H9 (cell line): Measurements from ENCODE around the gene PRKD2. TPM values are rescaled to one million over a fixed set of nuclear protein-coding genes. Genes with fewer than 3 reads are reported as not detected.

Source experiments
- DNase-seq: peaks from one replicate; pipeline ENCODE4 v3.0.0-alpha.2; 2017
- H2AFZ ChIP-seq: one replicate; pipeline ENCODE4 v1.6.1; 2013; ENCODE audit warnings: mild to moderate bottlenecking, low read length, control low read depth, moderate library complexity
- H2AK5ac ChIP-seq: 2 replicates; pipeline ENCODE4 v1.6.1; 2013; ENCODE audit warnings: low read length, control low read depth, mixed read lengths; ENCODE audit not compliant: insufficient read length
- H2BK120ac ChIP-seq: one replicate; pipeline ENCODE4 v1.6.1; 2013; ENCODE audit warnings: low read depth, mild to moderate bottlenecking, low read length, control low read depth, inconsistent platforms; ENCODE audit not compliant: poor library complexity, severe bottlenecking
- H2BK12ac ChIP-seq: 2 replicates; pipeline ENCODE4 v1.6.1; 2013; ENCODE audit warnings: low read length, control low read depth, mixed read lengths, low read depth; ENCODE audit not compliant: insufficient read length
- H2BK15ac ChIP-seq: 2 replicates; pipeline ENCODE4 v1.6.1; 2013; ENCODE audit warnings: low read depth, low read length, control low read depth
- H2BK20ac ChIP-seq: one replicate; pipeline ENCODE4 v1.6.1; 2013; ENCODE audit warnings: low read depth, mild to moderate bottlenecking, low read length, control low read depth, inconsistent platforms; ENCODE audit not compliant: poor library complexity, severe bottlenecking
- H2BK5ac ChIP-seq: 2 replicates; pipeline ENCODE4 v1.6.1; 2013; ENCODE audit warnings: low read length, control low read depth, mixed read lengths; ENCODE audit not compliant: insufficient read length
- H3K14ac ChIP-seq: 2 replicates; pipeline ENCODE4 v1.6.1; 2013; ENCODE audit warnings: low read length, control low read depth; ENCODE audit not compliant: insufficient read depth
- H3K18ac ChIP-seq: 2 replicates; pipeline ENCODE4 v1.6.1; 2013; ENCODE audit warnings: low read depth, mild to moderate bottlenecking, mixed read lengths, low read length, control low read depth; ENCODE audit not compliant: insufficient read length
- H3K23ac ChIP-seq: 2 replicates; pipeline ENCODE4 v1.6.1; 2013; ENCODE audit warnings: low read length, control low read depth, mixed read lengths, low read depth; ENCODE audit not compliant: insufficient read length
- H3K23me2 ChIP-seq: 2 replicates; pipeline ENCODE4 v1.6.1; 2013; ENCODE audit warnings: low read depth, mild to moderate bottlenecking, mixed read lengths, low read length, control low read depth; ENCODE audit not compliant: insufficient read length, poor library complexity, severe bottlenecking
- H3K27ac ChIP-seq: 2 replicates; pipeline ENCODE4 v1.5.1; 2013; ENCODE audit warnings: low read length, control low read depth, mixed read lengths, low read depth; ENCODE audit not compliant: insufficient read length
- H3K27me3 ChIP-seq: 2 replicates; pipeline ENCODE4 v1.6.1; 2013; ENCODE audit warnings: low read length, control low read depth, inconsistent platforms; ENCODE audit not compliant: insufficient read depth
- H3K4ac ChIP-seq: 2 replicates; pipeline ENCODE4 v1.6.1; 2013; ENCODE audit warnings: low read depth, mild to moderate bottlenecking, control low read depth, inconsistent platforms, low read length, moderate library complexity
- H3K4me1 ChIP-seq: 2 replicates; pipeline ENCODE4 v1.6.1; 2013; ENCODE audit warnings: low read length, control low read depth, inconsistent platforms; ENCODE audit not compliant: insufficient read depth
- H3K4me2 ChIP-seq: 2 replicates; pipeline ENCODE4 v1.6.1; 2013; ENCODE audit warnings: low read length, control low read depth, mixed read lengths; ENCODE audit not compliant: insufficient read length, insufficient read depth
- H3K56ac ChIP-seq: 2 replicates; pipeline ENCODE4 v1.6.1; 2013; ENCODE audit warnings: low read depth, mild to moderate bottlenecking, mixed read lengths, low read length, control low read depth; ENCODE audit not compliant: insufficient read length
- H3K79me1 ChIP-seq: 2 replicates; pipeline ENCODE4 v1.6.1; 2013; ENCODE audit warnings: low read depth, mild to moderate bottlenecking, moderate library complexity, low read length, control low read depth, inconsistent platforms; ENCODE audit not compliant: insufficient read depth, poor library complexity, severe bottlenecking
- H3K79me2 ChIP-seq: 2 replicates; pipeline ENCODE4 v1.6.1; 2013; ENCODE audit warnings: low read length, control low read depth, inconsistent platforms; ENCODE audit not compliant: insufficient read depth
- H3K9ac ChIP-seq: 2 replicates; pipeline ENCODE4 v1.6.1; 2013; ENCODE audit warnings: low read length, control low read depth, mixed read lengths; ENCODE audit not compliant: insufficient read length; ENCODE audit errors: extremely low read depth
- H3K9me3 ChIP-seq: one replicate; pipeline ENCODE4 v1.6.1; 2013; ENCODE audit warnings: low read depth, low read length, inconsistent platforms; ENCODE audit not compliant: control insufficient read depth
- H3T11ph ChIP-seq: one replicate; pipeline ENCODE4 v1.6.1; 2013; ENCODE audit warnings: mild to moderate bottlenecking, low read length, control low read depth, inconsistent platforms
- H4K20me1 ChIP-seq: one replicate; pipeline ENCODE4 v1.6.1; 2013; ENCODE audit not compliant: control insufficient read depth, insufficient read length, insufficient read depth
- H4K5ac ChIP-seq: 2 replicates; pipeline ENCODE4 v1.6.1; 2013; ENCODE audit warnings: low read depth, mild to moderate bottlenecking, mixed read lengths, low read length, control low read depth; ENCODE audit not compliant: insufficient read length
- H4K8ac ChIP-seq: replicated peaks from 2 replicates; pipeline ENCODE4 v1.6.1; 2013; ENCODE audit warnings: low read length, control low read depth, mixed read lengths, low read depth; ENCODE audit not compliant: insufficient read length
- H4K91ac ChIP-seq: 2 replicates; pipeline ENCODE4 v1.6.1; 2013; ENCODE audit warnings: low read depth, mild to moderate bottlenecking, moderate library complexity, mixed read lengths, low read length, control low read depth; ENCODE audit not compliant: insufficient read length
- H3K27ac Mint-ChIP-seq, 3 experiments: 2 replicates in 2 of 3; 3 replicates in 1 of 3; pipeline ENCODE4 v1.8.0; 2020 to 2021; ENCODE audit warnings: mixed read lengths in 3 of 3, mild to moderate bottlenecking in 1 of 3, moderate library complexity in 1 of 3
- H3K27me3 Mint-ChIP-seq: 2 replicates; pipeline ENCODE4 v1.8.0; 2021; ENCODE audit warnings: low read depth, mild to moderate bottlenecking, moderate library complexity, mixed read lengths
- H3K36me3 Mint-ChIP-seq, 3 experiments: 2 replicates in 2 of 3; 3 replicates in 1 of 3; pipeline ENCODE4 v1.8.0; 2020 to 2021; ENCODE audit warnings: low read depth in 3 of 3, mixed read lengths in 3 of 3; ENCODE audit not compliant: insufficient read depth in 1 of 3
- H3K4me1 Mint-ChIP-seq, 2 experiments: 2 replicates each; pipeline ENCODE4 v1.8.0; 2020; ENCODE audit warnings: mixed read lengths in 2 of 2
- H3K4me3 Mint-ChIP-seq, 2 experiments: 2 replicates in 1 of 2; 3 replicates in 1 of 2; pipeline ENCODE4 v1.8.0; 2020 to 2021; ENCODE audit warnings: mild to moderate bottlenecking in 2 of 2, mixed read lengths in 2 of 2, moderate library complexity in 1 of 2
- H3K9me3 Mint-ChIP-seq, 2 experiments: 2 replicates in 1 of 2; 3 replicates in 1 of 2; pipeline ENCODE4 v1.8.0; 2020; ENCODE audit warnings: mild to moderate bottlenecking in 2 of 2, mixed read lengths in 2 of 2, moderate library complexity in 1 of 2
- CTCF ChIP-seq: fragments of 200-600 bp; sonication (generic); conservative IDR thresholded peaks from 3 replicates; pipeline ENCODE4 v1.8.0; 2021; ENCODE audit warnings: antibody characterized with exemption, mild to moderate bottlenecking
- WGBS: extraction: QIAGEN DNeasy Blood & Tissue Kit; methylation state at CpG from one replicate; pipeline ENCODE4 v1.1.7; 2013; ENCODE audit warnings: missing lambda C conversion rate, low lambda C conversion rate, mixed read lengths; ENCODE audit not compliant: insufficient read length; ENCODE audit errors: extremely low coverage; 5-methylcytosine and 5-hydroxymethylcytosine counted together
- total RNA-seq: library from RNA; stranded (reverse); gene quantifications from 2 replicates; pipeline ENCODE4 v1.2.1, GENCODE V29; 2021

Gene PRKD2
- total RNA-seq, 1 experiment from 2014 or later: 60.7 TPM

- Histone ChIP-seq H3K9ac (no peak overlapping the region), H4K8ac (no peak overlapping the region), H2BK15ac (no peak overlapping the region), H3K79me2 (no peaks in the 10 kb centered on the region; the same call in 1 of the 2 replicates), H3T11ph (no peak overlapping the region), H4K91ac (no peak overlapping the region), H3K23ac (no peak overlapping the region), H3K4me1 (no peaks in the 10 kb centered on the region), H3K18ac (no peak overlapping the region), H3K4ac (no peak overlapping the region), H2AK5ac (no peak overlapping the region), H3K27ac (no peak overlapping the region), H3K14ac (no peak overlapping the region), H2BK12ac (no peak overlapping the region), H4K20me1 (peaks cover under 1% of the 10 kb centered on the region), H3K27me3 (no peaks in the 10 kb centered on the region), H3K23me2 (no peaks in the 10 kb centered on the region), H2BK120ac (no peak overlapping the region), H2AFZ (no peak overlapping the region), H3K4me2 (no peak overlapping the region), H3K56ac (no peak overlapping the region), H2BK5ac (no peak overlapping the region), H3K9me3 (no peaks in the 10 kb centered on the region), H3K79me1 (no peaks in the 10 kb centered on the region), H4K5ac (no peak overlapping the region), H2BK20ac (no peak overlapping the region)
- H3K27ac Mint-ChIP-seq: peak overlapping the region in 2 of 3 experiments; percentile 50 to 85; a peak in 2 of 7 replicates
- peaks cover 16 to 27% of the 10 kb centered on the region in 2 experiments for H3K4me1 Mint-ChIP-seq
- H3K36me3 Mint-ChIP-seq: peaks cover 52 to 92% (median 90%) of the 10 kb centered on the region in 3 experiments
- H3K4me3 Mint-ChIP-seq: no peak overlapping the region
- H3K27me3 Mint-ChIP-seq: no peaks in the 10 kb centered on the region; the same call in 1 of the 2 replicates
- no peaks in the 10 kb centered on the region for H3K9me3 Mint-ChIP-seq
- no peak for DNase-seq
- TF ChIP-seq CTCF: no peak
- WGBS: no CpG with 5 or more reads among the region's 14 CpGs
Observed at GRCh38 chr19:46728208-46728607, 11.3 kb upstream of the PRKD2 start.
